Measurements from ENCODE around the gene RANBP3L. TPM values are rescaled to one million over a fixed set of nuclear protein-coding genes. Genes with fewer than 3 reads are reported as not detected.

RANBP3L gene
- total and polyA plus RNA-seq, 2 experiments from 2014 or later = not detected

GRCh38 chr5:36232533-36232932, 69.2 kb downstream of the RANBP3L start:
- Histone ChIP-seq H3K4me2 (no peak overlapping the region), H4K20me1 (replicated peaks; ENCODE audit: insufficient read depth) (peaks cover 2% of the 10 kb centered on the region; the same call in 1 of the 2 replicates), H3K27ac (ENCODE audit: low read depth) (no peak overlapping the region), H3K79me2 (replicated peaks; ENCODE audit: insufficient read depth) (no peaks in the 10 kb centered on the region; the same call in 1 of the 2 replicates), H3K36me3 (ENCODE audit: insufficient read depth) (no peaks in the 10 kb centered on the region), H2AFZ (no peak overlapping the region), H3K4me1 (ENCODE audit: insufficient read depth) (no peaks in the 10 kb centered on the region), H3K27me3 (ENCODE audit: insufficient read depth) (no peaks in the 10 kb centered on the region), H3F3A (replicated peaks; ENCODE audit: low read depth) (no peaks in the 10 kb centered on the region), H3K9me2 (ENCODE audit: insufficient read depth) (no peaks in the 10 kb centered on the region), H3K4me3 (no peak overlapping the region)
- no peak for TF ChIP-seq CTCF (conservative IDR thresholded peaks at IDR 0.05; ENCODE audit: low read depth in 2 of 2)
- no peak for TF ChIP-seq ZNF462 (CRISPR knock-in tag; IDR thresholded peaks at IDR 0.05)
- TF ChIP-seq POLR2AphosphoS5 (IDR thresholded peaks at IDR 0.05; ENCODE audit: low read depth) = no peak
- no peak for TF ChIP-seq ZNF331 (CRISPR knock-in tag; IDR thresholded peaks at IDR 0.05; ENCODE audit: low read depth)
- TF ChIP-seq ZNF114 (CRISPR knock-in tag; IDR thresholded peaks at IDR 0.05) = no peak
- TF ChIP-seq STAT1 (IDR thresholded peaks at IDR 0.05; ENCODE audit: unreplicated experiment) = no peak
- no peak for TF ChIP-seq NANOG (IDR thresholded peaks at IDR 0.05; ENCODE audit: borderline replicate concordance)
- TF ChIP-seq JUNB (IDR thresholded peaks at IDR 0.05; ENCODE audit: unreplicated experiment) = no peak
- TF ChIP-seq EZH2phosphoT487 (IDR thresholded peaks at IDR 0.05; ENCODE audit: unreplicated experiment) = no peak
- TF ChIP-seq EZH2 (IDR thresholded peaks at IDR 0.05; ENCODE audit: low read depth, unreplicated experiment) = no peak
- TF ChIP-seq REST (IDR thresholded peaks at IDR 0.05; ENCODE audit: unreplicated experiment) = no peak
- no peak for TF ChIP-seq ETS1 (IDR thresholded peaks at IDR 0.05)
- TF ChIP-seq CREB1 (CRISPR knock-in tag; IDR thresholded peaks at IDR 0.05; ENCODE audit: low read depth) = no peak
- Mint-ChIP-seq H3K27ac (no peak overlapping the region), H3K4me3 (no peak overlapping the region), H3K27me3 (ENCODE audit: insufficient read depth, low read depth, poor library complexity) (peaks cover 2% of the 10 kb centered on the region), H3K9me3 (no peaks in the 10 kb centered on the region), H3K4me1 (peaks cover 7% of the 10 kb centered on the region; the same call in 2 of the 3 replicates), H3K36me3 (ENCODE audit: low read depth) (no peaks in the 10 kb centered on the region)
- ATAC-seq (no peak), DNase-seq (ENCODE audit: low spot score) (no peak)

Measured in GM23338 (cell line).